GM23338 (cell line): ENCODE measurements around the gene C12orf42.

Experiments used
- EZH2 ChIP-seq: fragments of 200-600 bp; sonication (generic); IDR thresholded peaks from one replicate; pipeline ENCODE4 v1.8.0; 2017; ENCODE audit warnings: antibody characterized with exemption, mild to moderate bottlenecking, low read depth; ENCODE audit not compliant: unreplicated experiment
- EZH2phosphoT487 ChIP-seq: fragments of 200-600 bp; sonication (generic); IDR thresholded peaks from one replicate; pipeline ENCODE4 v1.8.1; 2018; ENCODE audit warnings: antibody characterized with exemption; ENCODE audit not compliant: unreplicated experiment
- POLR2AphosphoS5 ChIP-seq: IDR thresholded peaks from 2 replicates; pipeline ENCODE4 v1.6.1; 2016; ENCODE audit warnings: antibody characterized with exemption, low read depth
- TF ChIP-seq, protein P1 (sequence below), 2 experiments: fragments of 200-600 bp in 1 of 2; sonication (generic) in 1 of 2; conservative IDR thresholded peaks; 2 replicates each; pipeline versions ENCODE4 v1.5.1 to v1.6.1; 2016 to 2017; ENCODE audit warnings: antibody characterized with exemption in 2 of 2, low read depth in 2 of 2, mild to moderate bottlenecking in 2 of 2, moderate library complexity in 1 of 2

DNA sequence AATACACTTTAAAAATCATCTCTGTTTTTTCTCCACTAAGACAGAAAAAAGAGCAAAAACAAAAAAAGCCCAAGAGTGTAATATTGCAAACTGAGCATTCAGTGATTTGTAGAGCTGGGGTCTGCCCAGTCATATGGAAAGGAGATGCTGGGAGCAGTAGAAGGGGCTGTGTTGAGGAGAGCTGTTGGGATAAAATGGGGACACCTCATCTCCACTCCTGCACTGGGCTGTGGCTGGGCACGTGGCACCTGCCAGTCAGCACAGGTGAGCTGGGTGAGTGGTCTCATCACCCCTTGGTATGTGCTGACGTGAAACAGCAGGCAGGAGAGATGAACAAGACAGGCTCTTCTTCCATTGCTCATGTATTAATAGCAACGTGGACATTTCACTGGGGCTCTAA lies 217.4 kb downstream of the C12orf42 start:
- TF ChIP-seq, protein P1, sequence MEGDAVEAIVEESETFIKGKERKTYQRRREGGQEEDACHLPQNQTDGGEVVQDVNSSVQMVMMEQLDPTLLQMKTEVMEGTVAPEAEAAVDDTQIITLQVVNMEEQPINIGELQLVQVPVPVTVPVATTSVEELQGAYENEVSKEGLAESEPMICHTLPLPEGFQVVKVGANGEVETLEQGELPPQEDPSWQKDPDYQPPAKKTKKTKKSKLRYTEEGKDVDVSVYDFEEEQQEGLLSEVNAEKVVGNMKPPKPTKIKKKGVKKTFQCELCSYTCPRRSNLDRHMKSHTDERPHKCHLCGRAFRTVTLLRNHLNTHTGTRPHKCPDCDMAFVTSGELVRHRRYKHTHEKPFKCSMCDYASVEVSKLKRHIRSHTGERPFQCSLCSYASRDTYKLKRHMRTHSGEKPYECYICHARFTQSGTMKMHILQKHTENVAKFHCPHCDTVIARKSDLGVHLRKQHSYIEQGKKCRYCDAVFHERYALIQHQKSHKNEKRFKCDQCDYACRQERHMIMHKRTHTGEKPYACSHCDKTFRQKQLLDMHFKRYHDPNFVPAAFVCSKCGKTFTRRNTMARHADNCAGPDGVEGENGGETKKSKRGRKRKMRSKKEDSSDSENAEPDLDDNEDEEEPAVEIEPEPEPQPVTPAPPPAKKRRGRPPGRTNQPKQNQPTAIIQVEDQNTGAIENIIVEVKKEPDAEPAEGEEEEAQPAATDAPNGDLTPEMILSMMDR (conservative IDR thresholded peaks at IDR 0.05; ENCODE audit: low read depth in 2 of 2): no peak
- TF ChIP-seq POLR2AphosphoS5 (no peak), EZH2 (no peak), EZH2phosphoT487 (no peak)
